ENCODE data around the gene MRPL53. TPM values are rescaled to one million over a fixed set of nuclear protein-coding genes. Genes with fewer than 3 reads are reported as not detected.

Gene MRPL53
- total RNA-seq, 1 experiment from 2014 or later: 102 TPM

DNA sequence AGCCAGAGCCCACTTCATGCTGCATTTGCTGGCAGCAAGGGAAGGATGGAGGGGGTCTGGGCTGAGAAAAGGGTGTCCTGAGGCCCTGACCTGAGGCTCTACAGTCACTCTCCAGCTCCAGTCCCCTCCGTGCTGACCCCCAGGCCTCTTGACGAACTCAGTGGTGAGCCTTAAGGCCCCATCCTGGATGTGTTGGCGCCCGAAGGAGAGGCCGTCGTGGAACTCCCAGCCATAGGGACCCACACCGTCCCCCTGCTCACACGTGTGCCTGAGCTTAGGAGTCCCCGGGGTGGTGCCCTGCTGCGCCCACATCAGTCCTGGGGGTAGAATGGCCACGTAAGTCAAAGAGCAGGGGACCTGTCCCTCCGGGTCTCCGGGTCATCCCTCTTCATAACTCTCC, 8.1 kb downstream of the MRPL53 start:
- H3K27me3 Mint-ChIP-seq (ENCODE audit: insufficient read depth, unreplicated experiment): no peaks in the 10 kb centered on the region
- ChIA-PET CTCF (interaction anchor here (1.8 kb wide), 1 partner anchor 68 kb away, joined by 5 read pairs; no protein-coding TSS in a partner anchor), POLR2A (interaction anchor here (1.1 kb wide), 1 partner anchor 24 kb away, joined by 4 read pairs; no protein-coding TSS in a partner anchor)
- Histone ChIP-seq H3K9me3 (no peaks in the 10 kb centered on the region), H3K36me3 (ENCODE audit: control insufficient read depth, insufficient read depth, low read length) (peaks cover 4% of the 10 kb centered on the region), H3K4me3 (ENCODE audit: low read depth, low read length) (peak overlapping the region; percentile 92), H3K27me3 (replicated peaks; ENCODE audit: control insufficient read depth, insufficient read depth, low read length) (no peaks in the 10 kb centered on the region), H3K4me1 (0 out of 2 replicates have a peak, but pooled peaks cover 5% of the 10 kb centered on the region)
- H3K36me3 Mint-ChIP-seq (ENCODE audit: insufficient read depth, unreplicated experiment): peaks cover 46% of the 10 kb centered on the region
- no TSS peak for BruUV-seq (replicated peaks)
- no peaks in the 10 kb centered on the region for H3K9me3 Mint-ChIP-seq (ENCODE audit: unreplicated experiment)
- intact Hi-C loops (cut with micrococcal nuclease; ENCODE audit: unreplicated experiment): no loop called here
- no peak for DNase-seq
- peak overlapping the region; percentile 99 for H3K4me3 Mint-ChIP-seq (ENCODE audit: unreplicated experiment)
- H3K4me1 Mint-ChIP-seq (ENCODE audit: low read depth, unreplicated experiment): peaks cover 6% of the 10 kb centered on the region
- TF ChIP-seq, protein P1, sequence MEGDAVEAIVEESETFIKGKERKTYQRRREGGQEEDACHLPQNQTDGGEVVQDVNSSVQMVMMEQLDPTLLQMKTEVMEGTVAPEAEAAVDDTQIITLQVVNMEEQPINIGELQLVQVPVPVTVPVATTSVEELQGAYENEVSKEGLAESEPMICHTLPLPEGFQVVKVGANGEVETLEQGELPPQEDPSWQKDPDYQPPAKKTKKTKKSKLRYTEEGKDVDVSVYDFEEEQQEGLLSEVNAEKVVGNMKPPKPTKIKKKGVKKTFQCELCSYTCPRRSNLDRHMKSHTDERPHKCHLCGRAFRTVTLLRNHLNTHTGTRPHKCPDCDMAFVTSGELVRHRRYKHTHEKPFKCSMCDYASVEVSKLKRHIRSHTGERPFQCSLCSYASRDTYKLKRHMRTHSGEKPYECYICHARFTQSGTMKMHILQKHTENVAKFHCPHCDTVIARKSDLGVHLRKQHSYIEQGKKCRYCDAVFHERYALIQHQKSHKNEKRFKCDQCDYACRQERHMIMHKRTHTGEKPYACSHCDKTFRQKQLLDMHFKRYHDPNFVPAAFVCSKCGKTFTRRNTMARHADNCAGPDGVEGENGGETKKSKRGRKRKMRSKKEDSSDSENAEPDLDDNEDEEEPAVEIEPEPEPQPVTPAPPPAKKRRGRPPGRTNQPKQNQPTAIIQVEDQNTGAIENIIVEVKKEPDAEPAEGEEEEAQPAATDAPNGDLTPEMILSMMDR (IDR thresholded peaks at IDR 0.05; ENCODE audit: insufficient read depth in 1 of 2, low read depth in 1 of 2, low read length in 1 of 2, severe bottlenecking in 1 of 2, unreplicated experiment in 1 of 2): no peak
- H3K27ac Mint-ChIP-seq (ENCODE audit: unreplicated experiment): peak overlapping the region; percentile 98

DNA sequence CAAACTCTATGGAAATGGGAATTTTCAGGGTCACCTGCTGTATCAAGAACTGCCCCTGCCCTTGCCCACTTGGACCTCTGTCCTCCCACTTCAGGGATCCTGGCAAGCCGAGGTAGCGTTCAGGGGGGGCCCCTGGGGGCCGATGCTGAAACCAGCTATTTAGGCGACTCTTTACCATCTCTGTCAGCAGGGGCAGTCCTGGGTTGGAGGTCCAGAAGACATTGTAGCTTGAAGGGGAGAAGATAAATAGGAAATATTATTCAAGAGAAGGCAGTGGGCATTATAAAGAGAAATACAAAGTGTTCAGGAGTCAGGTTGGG, 9.7 kb downstream of the MRPL53 start:
- ChIA-PET POLR2A (no interaction called here), CTCF (no interaction called here)
- Histone ChIP-seq H3K4me1 (0 out of 2 replicates have a peak, but pooled peaks cover 5% of the 10 kb centered on the region), H3K9me3 (no peaks in the 10 kb centered on the region), H3K36me3 (ENCODE audit: control insufficient read depth, insufficient read depth, low read length) (peaks cover 4% of the 10 kb centered on the region), H3K27me3 (replicated peaks; ENCODE audit: control insufficient read depth, insufficient read depth, low read length) (no peaks in the 10 kb centered on the region), H3K4me3 (ENCODE audit: low read depth, low read length) (no peak overlapping the region)
- DNase-seq: no peak
- H3K36me3 Mint-ChIP-seq (ENCODE audit: insufficient read depth, unreplicated experiment): peaks cover 63% of the 10 kb centered on the region
- intact Hi-C loops (cut with micrococcal nuclease; ENCODE audit: unreplicated experiment): no loop called here
- BruUV-seq (replicated peaks): no TSS peak
- TF ChIP-seq, protein P1 (IDR thresholded peaks at IDR 0.05; ENCODE audit: insufficient read depth in 1 of 2, low read depth in 1 of 2, low read length in 1 of 2, severe bottlenecking in 1 of 2, unreplicated experiment in 1 of 2): no peak
- no peak overlapping the region for H3K27ac Mint-ChIP-seq (ENCODE audit: unreplicated experiment)
- H3K27me3 Mint-ChIP-seq (ENCODE audit: insufficient read depth, unreplicated experiment): no peaks in the 10 kb centered on the region
- H3K9me3 Mint-ChIP-seq (ENCODE audit: unreplicated experiment): no peaks in the 10 kb centered on the region
- H3K4me3 Mint-ChIP-seq (ENCODE audit: unreplicated experiment): peak overlapping the region; percentile 55
- peaks cover 14% of the 10 kb centered on the region for H3K4me1 Mint-ChIP-seq (ENCODE audit: low read depth, unreplicated experiment)

GRCh38 chr2:74462054-74462785, 10.3 kb downstream of the MRPL53 start:
- Mint-ChIP-seq H3K27me3 (ENCODE audit: insufficient read depth, unreplicated experiment) (no peaks in the 10 kb centered on the region), H3K4me3 (ENCODE audit: unreplicated experiment) (peak overlapping the region; percentile 55), H3K36me3 (ENCODE audit: insufficient read depth, unreplicated experiment) (peaks cover 68% of the 10 kb centered on the region), H3K27ac (ENCODE audit: unreplicated experiment) (no peak overlapping the region), H3K4me1 (ENCODE audit: low read depth, unreplicated experiment) (peaks cover 14% of the 10 kb centered on the region), H3K9me3 (ENCODE audit: unreplicated experiment) (no peaks in the 10 kb centered on the region)
- Histone ChIP-seq H3K36me3 (ENCODE audit: control insufficient read depth, insufficient read depth, low read length) (peaks cover 4% of the 10 kb centered on the region), H3K4me3 (ENCODE audit: low read depth, low read length) (no peak overlapping the region), H3K27me3 (replicated peaks; ENCODE audit: control insufficient read depth, insufficient read depth, low read length) (no peaks in the 10 kb centered on the region), H3K9me3 (no peaks in the 10 kb centered on the region), H3K4me1 (0 out of 2 replicates have a peak, but pooled peaks cover 5% of the 10 kb centered on the region)
- no peak for DNase-seq
- TF ChIP-seq, protein P1 (IDR thresholded peaks at IDR 0.05; ENCODE audit: insufficient read depth in 1 of 2, low read depth in 1 of 2, low read length in 1 of 2, severe bottlenecking in 1 of 2, unreplicated experiment in 1 of 2): no peak
- intact Hi-C loops (cut with micrococcal nuclease; ENCODE audit: unreplicated experiment): no loop called here
- ChIA-PET CTCF (interaction anchor here (0.7 to 1.0 kb wide), 9 partner anchors 9 to 126 kb away, joined by 3 to 5 read pairs (median 4); partner anchors contain the start of genes AUP1, CCDC142, HTRA2 and MRPL53), POLR2A (interaction anchor here (0.5 kb wide), 1 partner anchor 32 kb away, joined by 3 read pairs; no protein-coding TSS in a partner anchor)
- no TSS peak for BruUV-seq (replicated peaks)

Data from Caco-2 (cell line).